Stimulated activated CD8-positive, alpha-beta memory T cell treated with anti-CD3 and anti-CD28 coated beads, Interleukin-7, amount 100 ng/mL, for 4 hours (primary cell): ENCODE measurements around the gene TMC8.
"Not testable (repeated sequence)": the region's sequence is repeated elsewhere in the genome, so short reads cannot be mapped to it uniquely, and the experiment has no call there.

Experiments used
- DNase-seq, 2 donors: peaks; one replicate each; pipeline ENCODE4 v3.0.0-alpha.2; 2020; ENCODE audit warnings: low read depth in 2 of 2

TMC8 gene

DNA sequence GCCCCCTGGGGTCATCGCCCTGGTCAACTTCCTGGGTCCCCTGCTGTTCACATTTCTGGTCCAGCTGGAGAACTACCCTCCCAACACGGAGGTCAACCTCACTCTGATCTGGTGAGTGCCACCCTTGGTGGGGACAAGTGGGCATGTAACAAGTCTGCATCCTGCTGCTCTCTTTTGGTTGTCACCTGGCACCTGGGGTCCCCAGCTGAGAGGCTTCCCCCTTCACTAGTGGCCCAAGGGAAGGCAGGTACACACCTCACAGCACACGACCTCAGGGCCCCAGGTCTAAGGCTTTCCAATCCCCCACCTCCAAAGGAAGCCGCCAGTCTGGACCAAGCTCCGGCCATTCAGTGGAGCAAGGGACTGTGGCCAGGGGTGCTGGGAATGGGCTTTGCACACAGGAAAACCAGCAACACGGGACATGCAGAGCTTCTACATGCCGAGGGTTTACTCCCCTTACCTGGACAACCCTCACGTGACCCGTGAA is 4.4 kb downstream of the TMC8 start:
- no peak for DNase-seq

DNA sequence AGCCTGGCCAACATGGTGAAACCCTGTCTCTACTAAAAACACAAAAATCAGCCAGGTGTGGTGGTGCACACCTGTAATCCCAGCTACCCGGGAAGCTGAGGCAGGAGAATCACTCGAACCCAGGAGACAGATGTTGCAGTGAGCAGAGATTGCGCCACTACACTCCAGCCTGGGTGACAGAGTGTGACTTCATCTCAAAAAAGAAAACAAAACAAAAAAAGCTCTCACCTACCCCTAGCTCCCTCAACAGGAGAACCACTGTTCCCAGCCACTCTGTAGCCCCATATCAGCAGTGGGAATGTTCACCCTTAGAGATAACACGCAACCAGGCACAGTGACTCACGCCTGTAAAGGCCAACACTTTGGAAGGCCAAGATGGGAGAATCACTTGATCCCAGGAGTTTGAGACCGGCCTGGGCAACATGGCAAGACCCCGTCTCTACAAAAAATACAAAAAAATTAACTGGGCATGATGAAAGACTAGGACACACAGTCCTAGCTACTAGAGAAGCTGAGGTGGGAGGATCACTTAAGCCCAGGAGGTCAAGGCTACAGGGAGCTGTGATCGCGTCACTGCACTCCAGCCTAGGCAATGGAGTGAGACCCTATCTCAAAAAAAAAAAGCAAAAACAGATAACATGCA is 5.4 kb downstream of the TMC8 start:
- no peak for DNase-seq

DNA sequence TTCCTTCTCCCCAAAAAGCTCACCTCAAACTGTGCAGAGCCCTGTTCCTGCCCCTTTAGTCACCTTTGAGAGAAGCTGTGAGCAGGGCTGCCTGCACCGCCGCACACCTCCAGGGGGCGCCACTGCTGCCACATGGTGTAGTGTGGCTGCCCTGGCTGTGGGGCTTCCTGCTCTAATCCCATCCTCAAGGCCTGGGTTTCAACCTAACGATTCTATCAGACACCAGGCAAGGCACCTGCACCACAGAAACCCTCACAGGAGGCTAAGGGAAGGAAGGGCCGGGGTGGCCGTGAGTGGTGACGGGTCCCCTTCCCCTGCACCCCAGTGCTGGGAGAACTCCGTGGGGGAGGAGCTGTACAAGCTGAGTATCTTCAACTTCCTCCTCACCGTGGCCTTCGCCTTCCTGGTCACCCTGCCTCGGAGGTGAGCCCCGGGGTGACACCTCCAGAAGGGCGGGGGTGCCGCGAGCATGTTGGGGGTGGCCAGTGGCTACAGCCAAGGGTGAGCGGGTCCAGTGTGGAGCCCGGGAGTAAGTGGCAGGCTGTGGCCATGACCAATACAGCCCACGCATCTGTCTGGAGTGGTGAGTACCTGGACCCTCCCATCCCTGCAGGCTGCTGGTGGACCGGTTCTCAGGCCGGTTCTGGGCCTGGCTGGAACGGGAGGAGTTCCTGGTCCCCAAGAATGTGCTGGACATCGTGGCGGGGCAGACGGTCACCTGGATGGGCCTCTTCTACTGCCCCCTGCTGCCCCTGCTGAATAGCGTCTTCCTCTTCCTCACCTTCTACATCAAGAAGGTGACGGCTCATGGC is 7.0 kb downstream of the TMC8 start:
- DNase-seq = no peak

DNA sequence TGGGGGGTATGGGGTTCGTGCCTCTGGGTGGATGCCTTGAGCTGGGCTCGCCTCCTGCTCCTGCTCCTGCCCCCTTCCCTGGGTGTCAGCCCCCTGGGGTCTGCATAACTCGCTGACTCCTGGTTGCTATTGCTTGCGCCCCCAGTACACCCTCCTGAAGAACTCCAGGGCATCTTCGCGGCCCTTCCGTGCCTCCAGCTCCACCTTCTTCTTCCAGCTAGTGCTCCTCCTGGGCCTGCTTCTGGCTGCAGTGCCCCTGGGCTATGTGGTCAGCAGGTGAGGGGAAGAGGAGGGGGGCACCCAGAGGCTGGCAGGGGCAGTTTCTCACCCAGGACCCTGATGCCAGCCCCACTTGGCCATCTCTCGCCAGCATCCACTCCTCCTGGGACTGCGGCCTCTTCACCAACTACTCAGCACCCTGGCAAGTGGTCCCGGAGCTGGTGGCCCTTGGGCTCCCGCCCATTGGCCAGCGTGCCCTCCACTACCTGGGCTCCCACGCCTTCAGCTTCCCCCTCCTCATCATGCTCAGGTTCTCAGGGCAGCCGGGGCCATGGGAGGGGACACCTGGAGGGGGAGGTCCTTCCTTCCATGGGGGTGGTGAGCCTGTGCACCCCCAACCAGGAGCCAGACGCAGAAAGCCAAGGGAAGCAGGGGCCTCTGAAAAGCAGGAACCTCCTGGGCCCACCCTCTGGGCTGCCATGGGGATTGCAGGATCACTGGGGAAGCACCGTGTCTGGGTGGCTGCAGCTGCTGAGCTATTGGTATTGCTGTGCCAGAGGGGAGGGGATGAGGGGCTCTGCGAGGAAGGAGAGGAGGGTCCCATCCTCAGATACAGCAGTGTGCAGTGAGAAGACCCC is 7.9 kb downstream of the TMC8 start:
- no peak for DNase-seq

DNA sequence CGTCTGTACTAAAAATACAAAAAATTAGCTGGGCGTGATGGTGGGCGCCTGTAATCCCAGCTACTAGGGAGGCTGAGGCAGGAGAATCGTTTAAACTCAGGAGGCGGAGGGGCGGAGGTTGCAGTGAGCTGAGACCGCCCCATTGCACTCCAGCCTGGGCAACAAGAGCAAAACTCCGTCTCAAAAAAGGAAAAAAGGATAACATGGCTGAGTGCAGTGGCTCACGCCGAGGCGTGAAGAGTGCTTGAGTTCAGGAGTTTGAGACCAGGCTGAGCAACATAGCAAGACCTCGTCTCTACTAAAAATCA is 9.2 kb downstream of the TMC8 start:
- DNase-seq = not testable (repeated sequence)

DNA sequence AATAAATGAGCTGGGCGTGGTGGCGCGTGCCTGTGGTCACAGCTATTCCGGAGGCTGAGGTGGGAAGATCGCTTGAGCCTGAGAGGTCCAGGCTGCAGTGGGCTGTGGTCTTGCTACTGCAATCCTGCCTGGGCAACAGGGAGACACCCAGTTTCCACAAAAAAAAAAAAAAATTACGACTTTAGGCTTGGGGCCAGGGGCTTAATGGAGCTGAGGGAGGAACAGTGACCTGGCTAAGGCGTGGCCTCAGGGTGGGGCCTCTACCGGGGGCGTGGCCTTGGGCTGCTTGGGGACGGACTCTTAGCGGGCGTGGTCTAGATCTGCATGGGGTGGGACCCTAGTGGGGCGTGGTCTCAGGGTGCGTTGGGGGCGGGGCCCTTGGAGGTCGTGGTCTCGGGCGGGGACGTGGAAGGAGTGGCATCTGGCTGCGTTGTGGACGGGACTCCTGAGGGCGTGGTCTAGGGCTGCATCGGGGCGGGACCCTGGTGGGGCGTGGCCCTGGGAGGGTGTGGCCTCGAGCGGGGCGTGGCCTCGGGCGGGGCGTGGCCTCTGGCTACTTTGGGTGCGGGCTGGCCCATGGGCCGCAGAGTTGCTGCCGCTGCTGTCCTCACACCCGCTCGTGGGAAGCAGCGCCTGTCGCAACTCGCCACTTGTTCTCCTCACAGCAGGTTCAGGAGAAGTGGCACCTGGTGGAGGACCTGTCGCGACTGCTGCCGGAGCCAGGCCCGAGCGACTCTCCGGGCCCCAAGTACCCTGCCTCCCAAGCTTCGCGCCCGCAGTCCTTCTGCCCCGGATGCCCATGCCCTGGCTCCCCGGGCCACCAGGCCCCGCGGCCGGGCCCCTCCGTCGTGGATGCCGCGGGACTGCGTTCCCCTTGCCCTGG is 9.8 kb downstream of the TMC8 start:
- peak; percentile 79 to 89 for DNase-seq

DNA sequence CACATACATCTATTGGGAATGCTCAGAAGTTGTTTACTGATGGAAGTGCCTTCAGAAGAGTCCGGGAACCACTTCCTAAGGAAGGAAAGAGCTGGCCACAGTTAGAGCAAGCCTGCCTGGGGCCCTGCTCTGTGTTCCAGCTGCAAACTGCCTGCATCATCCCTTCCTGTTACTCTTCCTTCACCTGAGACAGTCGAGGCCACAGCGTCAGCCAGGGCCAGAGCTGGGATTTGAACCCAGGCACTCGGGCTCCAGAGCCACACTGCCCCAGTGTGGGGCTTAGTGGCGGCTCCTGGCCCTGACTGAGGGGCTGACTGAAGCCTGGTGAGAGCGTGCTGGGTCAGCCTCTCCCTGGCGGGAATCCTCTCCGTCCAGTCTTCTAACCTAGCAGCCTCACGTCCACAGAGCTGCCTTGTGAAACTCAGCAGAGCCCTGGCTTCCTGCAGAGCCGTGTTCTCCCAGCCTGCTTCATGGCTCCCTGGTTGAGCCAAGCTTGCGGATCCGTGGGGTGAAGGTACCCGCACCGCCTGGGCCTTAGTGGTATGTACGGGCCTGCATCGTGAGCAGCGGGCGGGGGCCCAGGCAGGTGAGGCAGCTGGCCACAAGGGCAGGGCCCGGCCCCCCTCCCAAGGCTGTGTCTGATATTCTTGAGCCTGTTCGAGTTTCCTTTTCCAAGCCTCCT is 11.0 kb downstream of the TMC8 start:
- no peak for DNase-seq

DNA sequence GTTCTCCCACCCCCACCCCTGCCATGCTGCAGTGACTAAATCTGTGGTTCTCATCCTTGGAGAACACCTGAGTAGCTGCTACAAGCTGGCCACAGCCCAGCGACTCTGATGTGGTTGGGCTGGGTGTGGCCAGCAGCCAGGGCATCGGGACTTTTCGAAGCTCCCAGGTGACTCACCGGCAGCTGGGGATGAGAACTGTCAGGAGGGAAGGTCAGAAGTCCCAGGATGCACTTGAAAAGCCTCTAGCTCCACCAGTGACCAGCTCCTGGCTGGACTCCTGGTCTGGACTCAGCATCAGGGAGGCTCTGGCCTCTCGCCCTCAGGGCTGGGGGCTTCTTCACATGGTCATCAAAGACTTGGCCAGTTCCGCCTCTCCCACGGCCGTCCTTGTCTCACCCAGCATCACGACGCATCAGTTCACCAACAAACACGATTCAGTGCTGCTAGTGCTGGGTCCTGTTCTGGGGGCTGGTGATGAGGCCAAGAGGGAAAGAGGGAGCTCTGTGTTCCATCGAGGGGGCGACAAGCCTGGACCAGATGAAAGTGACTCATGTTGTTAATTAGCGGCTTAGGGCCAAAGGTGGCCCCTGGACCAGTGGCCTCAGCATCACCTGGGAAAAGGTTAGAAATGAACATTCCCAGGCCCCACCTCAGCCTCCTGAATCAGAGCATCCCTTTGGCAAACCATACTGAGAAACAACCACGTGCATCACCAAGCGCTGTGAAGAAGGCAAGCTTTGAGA is 11.7 kb downstream of the TMC8 start:
- DNase-seq = no peak

DNA sequence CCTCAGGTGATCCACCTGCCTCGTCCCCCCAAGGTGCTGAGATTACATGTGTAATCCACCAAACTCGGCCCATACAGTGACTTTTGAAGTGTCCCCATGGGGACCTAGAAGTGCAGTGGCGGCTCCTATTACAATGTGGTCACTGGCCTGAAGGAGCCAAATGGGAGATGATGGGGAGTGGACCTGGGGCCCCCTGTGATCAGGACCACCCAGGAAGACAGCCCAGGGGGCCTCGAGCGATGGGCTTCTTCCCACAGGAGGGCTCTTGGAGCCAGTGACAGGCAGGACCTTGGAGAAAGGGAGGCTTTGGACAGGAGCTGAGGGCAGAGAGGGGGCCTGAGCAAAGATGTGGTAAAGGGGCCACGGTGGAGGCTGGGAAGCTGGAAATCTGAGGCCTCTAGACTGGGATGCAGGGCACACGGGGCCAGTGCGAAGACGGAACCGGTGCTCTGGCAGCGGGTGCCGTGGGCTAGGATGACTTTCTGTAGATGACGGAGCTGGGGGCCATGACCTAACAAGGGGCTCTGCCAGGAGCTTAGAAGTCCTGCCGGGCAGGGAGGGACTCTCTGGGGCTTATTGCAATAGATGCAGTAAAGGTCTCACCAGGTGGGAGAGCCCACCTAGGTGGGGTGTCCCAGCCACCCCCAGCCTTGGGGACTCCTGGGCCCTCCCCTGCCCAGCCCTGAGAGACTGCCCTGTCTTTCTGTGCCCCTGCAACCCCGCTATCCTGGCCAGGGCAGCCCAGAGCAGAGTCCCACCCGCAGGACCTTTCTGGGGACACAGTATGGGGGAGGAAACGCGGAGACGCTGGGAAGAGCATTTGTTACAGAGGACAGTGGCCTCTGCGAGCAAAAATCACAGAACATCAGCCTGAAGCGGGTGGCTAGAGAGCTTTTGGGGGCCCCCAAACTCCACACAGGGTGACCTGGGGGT is 12.9 kb downstream of the TMC8 start:
- no peak for DNase-seq

DNA sequence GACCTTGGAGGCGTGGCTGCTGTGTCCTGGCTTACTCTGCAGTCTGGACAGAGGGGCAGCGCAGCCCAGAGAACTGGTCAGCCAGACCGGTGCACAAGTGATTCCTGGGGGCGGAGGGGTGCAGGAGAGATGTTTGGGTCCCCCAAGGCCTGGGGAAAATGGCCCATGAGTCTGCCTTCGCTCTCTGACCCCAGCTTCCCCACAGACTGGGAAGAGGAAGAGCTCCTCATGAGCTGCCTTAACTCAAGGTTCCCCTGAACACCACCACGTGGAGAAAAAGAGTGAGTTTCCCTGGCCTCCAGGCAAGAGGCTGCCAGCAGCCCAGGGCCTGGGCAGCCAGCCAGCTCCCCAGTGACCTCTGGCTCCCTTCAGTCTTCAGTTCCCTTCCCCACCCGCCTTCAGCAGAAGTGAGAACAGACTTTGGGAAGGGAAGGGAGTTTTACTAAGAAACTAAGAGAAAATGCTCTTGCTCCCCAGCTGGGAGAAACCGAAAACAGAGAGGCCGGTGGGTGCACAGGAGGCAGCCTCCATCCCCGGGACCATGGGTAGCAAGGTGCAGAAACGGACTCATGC is 13.7 kb downstream of the TMC8 start:
- DNase-seq = no peak

DNA sequence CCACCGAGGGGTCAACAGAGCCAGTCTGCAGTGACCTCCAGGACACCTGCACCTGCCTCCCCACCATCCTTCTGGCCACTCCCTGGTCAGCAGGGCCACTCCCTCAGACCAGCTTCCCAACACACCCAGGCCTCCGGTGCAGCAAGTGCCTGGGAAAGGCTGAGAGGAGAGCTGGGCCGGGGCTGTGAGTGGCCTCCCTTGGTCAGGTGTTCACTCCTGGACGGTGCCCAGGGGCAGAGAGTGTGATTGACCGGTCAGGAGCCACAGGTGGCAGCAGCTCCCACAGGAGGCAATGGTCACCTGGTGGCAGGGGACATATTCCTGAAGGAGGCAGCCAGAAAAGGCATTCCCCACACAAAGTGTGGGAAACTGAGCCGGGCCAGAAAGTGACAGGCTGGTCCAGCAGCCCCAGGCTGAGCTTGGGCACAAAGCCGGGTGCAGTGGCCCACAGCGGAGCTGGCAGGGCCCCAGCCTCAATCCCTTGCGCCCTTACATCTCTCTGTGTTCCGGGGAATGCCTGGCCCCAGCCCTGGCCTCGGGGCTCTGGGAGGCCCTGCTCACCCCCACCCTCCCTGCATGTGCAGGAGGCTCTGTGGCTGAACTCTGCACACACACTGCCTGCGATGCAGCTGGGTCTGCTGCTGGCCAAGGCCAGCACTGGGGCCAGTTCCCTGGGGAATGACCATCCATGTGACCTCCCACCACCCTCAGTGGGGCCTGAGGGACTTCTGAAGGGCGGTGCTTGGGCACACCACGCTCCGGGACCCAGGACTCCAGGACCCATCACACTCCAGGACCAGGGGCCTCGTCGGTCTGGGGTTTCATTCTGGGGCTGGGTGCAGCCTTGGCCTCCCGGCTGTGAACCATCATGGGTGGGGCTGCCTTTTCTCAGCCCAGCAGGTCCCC is 14.4 kb downstream of the TMC8 start:
- DNase-seq = no peak

DNA sequence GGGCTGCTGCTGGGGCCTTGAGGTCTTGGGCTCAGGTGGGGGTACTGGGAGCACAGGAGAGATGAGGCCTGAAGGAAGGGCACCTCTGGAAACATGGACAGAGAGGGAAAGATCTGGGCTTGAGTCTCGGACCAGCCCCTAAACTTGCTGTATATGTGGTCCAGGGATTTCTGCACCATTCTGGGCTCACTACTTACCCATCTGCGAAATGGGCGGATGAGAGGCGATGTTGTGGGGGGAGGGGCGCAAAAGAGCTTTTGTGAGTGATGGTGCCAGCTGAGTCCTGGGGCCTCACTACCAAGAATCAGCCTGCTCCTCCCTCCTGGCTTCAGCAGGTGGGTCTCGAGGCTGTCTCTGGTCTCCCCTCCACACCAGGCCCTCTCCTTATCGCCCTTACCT is 15.9 kb downstream of the TMC8 start:
- DNase-seq = no peak

DNA sequence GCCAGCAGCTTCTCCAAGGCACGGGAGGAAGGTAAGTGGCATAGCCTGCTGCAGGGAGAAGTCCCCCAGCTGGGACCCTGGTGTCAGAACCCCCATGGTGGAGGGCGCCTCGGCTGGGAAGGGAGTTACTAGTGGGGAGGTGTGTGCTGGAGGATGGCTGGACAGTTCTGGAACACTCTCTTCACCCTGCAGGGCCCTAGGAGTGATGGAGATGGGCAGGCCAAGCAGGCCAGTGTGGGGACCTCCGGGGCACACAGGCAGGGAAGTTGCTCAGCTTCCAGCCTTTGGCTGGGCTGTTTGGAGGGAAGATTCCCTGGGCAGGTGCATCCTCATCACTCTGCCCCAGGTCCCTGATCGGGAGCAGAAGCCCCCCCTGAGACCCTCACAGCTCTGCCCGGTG is 16.3 kb downstream of the TMC8 start:
- DNase-seq = no peak

DNA sequence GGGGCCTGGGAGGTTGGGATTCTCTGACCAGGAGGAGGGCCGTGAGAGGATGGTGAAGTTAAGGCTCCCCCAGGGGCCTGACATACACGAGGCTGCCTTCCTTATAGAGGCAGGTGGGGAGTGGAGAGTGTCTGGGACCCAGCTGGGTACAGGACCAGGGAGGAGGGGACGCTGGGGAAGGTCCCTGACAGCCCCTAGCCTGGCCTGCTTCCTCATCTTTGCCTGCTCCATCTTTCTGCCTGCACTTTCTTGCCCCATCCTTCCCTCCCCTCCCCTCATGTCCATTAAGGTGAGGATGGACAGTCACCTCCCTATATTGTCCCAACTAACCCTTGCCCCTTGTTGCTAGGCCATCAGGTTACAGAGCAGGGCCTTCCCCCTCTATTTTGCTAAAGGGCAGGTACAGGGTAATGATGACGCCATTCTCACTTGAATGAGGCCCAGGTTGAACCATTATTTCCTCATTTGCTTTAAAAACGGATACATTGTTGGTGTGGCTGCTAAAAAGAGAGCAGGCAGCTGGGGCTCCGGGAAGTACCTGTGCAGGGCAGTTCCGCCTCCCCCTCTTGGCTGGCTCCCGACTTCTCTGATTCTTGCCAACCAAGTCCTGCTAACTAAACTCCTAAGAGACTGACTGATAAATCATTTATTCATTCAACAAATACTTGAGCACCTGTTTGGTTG is 16.9 kb downstream of the TMC8 start:
- DNase-seq = no peak

DNA sequence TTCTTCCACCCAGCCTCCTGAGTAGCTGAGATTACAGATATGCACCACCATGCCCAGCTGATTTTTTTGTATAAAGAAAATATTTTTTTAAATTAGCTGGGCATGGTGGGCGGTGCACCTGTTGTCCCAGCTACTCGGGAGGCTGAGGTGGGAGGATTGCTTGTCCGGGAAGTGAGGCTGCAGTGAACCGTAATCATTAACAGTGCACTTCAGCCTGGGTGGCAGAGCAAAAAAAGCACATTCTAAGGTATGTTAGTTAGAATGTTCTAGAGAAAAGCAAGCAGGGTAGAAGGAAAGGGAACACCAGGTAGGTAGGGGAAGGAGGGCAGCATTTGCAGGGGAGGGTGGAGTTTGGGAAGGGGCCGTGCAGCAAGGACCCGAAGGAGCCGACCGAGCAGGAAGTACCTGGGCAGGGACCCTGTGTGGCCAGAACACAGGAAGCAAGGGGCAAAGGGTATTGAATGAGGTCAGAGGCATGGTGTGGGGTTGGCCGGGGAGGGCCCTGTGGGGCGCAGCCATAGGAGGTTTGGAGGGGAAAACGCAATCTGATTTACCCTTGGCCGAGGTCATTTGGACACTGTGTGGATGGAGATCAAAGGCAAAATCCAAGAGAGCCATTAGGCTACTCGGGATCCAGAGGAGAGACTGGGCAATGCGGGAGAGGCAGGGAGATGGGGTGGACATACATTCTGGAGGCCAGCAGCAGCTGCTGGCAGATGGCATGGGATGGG is 17.9 kb downstream of the TMC8 start:
- DNase-seq = no peak

DNA sequence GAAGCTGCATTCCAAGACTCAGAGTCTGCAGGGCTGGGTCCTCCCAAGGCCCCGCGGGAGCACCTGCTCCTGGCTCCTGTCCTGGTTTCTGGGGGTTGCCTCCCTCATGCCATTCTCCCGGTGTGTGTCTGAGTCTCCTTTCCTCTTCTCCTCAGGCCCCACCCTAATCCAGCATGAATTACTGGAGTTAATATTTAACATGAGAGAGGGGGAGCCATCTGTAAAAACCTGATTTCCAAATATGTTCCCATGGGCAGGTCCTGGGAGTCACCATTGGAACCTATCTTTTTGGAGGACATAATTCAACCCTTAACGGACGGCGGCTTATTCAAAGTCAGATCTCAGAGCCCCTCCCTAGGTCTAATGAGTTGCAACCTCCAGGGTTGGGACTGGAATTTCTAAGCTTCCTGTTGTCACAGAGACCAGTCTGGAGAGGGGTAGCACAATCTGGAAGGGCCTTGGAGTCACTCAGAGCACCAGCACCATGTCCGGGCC is 21.0 kb downstream of the TMC8 start:
- no peak for DNase-seq
